Fibroblast of skin of left biceps (primary cell): ENCODE measurements around the gene MAMSTR.
A peak's percentile ranks its signal among the peaks of the same experiment; 100 is the strongest.
"Not testable (repeated sequence)": the region's sequence is repeated elsewhere in the genome, so short reads cannot be mapped to it uniquely, and the experiment has no call there.

Source experiments
- DNase-seq, 2 experiments: peaks; one replicate each; pipeline ENCODE4 v3.0.0-alpha.2; 2013; ENCODE audit warnings: low read depth in 2 of 2

Gene MAMSTR

DNA sequence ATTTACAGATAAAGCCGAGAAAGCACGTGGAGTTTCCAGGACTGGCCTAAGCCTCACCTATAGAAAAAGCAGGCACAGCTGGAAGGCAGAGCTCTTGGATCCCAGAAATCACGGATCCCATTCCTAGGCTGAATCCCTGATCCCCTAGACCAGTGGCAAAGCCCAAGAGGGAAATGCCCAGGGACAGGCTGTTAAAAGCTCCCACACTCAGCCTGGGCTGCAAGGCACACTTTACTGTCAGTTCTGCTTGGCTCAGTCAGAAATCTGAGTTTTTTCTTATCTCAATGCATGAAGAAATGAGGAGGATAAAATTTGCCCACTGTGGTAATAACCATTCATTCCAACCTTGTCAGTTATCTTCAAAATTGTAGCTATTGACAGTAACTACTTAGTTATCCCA is 31.7 kb downstream of the MAMSTR start:
- no peak for DNase-seq

DNA sequence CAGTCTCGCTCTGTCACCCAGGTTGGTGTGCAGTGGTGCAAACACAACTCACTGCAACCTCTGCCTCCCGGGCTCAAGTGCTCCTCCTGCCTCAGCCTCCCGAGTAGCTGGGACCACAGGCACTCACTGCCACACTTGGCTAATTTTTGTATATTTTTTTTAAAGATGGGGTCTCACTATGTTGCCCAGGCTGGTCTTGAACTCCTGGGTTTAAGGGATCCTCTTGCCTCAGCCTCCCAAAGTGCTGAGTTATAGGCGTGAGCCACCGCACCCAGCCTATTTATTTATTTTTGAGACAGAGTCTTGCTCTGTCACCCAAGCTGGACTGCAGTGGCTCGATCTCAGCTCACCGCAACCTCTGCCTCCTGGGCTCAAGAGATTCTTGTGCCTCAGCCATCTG is 32.9 kb downstream of the MAMSTR start:
- DNase-seq, result not testable (repeated sequence)

DNA sequence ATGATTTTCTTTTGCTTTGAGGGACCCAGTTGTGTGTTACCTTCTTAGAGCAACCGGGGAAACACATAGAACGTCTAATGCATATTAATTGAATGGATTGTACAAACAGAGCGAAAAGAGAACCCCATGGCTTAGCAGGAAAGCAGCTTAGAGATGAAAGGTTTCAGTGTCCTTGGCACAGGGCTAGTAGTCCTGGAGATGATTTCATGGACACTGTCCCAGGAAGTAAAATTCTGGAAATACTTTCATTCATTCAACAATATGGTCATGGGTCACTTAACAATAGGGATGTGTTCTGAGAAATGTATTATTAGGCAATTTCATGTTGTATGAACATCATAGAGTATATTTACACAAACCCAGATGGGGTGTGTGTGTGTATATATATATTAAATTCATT is 33.4 kb downstream of the MAMSTR start:
- DNase-seq, result no peak

DNA sequence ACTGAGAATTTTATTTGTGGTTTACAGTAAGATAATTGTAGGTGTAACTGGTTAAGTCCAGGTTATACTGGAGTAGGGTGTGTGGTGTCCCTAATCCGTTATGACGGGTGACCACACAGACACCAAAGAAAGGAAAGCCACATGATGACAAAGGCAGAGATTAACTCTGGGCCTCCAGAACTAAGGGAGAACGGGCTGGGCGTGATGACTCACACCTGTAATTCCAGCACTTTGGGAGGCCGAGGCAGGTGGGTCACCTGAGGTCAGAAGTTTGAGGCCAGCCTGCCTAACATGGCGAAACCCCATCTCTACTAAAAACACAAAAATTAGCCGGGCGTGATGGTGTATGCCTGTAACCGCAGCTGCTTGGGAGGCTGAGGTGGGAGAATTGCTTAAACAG is 33.9 kb downstream of the MAMSTR start:
- no peak for DNase-seq

DNA sequence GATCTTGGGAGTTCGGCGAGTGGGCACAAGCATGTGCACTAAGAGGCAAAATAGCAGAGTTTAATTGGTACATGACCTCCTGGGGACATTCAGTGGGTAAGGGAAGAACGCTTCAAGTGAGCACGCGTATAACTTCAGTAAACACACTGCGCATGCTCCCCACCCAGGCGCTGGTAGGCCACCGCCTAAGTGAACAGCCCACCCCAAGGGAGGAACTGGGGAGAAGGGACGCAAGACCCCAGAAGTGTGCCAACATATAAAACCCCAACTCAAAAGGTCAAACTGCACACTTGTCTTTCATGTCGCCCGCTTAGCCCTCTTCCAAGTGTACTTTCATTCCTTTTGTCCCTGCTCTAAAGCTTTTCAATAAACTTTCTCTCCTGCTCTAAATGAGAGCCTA is 36.2 kb downstream of the MAMSTR start:
- DNase-seq, result no peak

DNA sequence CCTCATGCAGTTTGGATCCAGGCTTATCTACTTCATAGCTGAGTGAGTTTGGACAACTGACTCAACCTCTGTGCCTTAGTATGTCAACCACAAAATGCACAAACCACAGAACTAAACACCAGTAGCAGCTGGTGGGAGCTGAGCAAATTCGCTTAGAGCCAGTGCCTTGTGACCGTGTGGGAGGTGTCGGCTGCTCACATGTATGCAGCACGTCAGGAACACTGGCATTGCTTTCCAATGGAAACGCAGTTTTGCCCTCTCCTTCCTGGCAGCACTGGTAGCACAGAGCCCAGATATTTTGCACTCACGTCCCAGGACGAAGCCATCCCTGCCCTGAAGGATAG is 38.4 kb downstream of the MAMSTR start:
- no peak for DNase-seq

DNA sequence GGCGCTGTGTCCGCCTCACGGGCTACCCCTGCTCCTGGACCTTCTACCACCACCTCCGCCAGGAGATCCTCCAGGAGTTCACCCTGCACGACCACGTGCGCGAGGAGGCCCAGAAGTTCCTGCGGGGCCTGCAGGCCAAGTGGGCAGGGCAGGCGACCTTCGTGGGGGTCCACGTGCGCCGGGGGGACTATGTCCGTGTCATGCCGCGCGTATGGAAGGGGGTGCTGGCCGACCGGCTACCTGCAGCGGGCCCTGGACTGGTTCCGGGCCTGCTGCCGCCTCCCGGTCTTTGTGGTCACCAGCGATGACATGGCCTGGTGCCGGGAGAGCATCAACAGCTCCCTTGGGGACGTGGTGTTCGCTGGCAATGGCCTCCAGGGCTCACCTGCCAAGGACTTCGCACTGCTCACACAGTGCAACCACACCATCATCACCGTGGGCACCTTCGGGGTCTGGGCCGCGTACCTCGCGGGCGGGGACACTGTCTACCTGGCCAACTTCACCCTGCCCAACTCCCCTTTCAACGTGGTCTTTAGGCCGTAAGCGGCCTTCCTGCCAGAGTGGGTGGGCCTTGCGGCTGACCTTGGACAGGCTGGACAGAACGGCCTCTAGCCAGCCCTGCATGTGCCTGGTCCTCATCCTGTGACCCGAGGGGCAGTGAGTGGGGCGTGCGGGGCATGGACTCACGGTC is 38.9 kb downstream of the MAMSTR start:
- no peak for DNase-seq

DNA sequence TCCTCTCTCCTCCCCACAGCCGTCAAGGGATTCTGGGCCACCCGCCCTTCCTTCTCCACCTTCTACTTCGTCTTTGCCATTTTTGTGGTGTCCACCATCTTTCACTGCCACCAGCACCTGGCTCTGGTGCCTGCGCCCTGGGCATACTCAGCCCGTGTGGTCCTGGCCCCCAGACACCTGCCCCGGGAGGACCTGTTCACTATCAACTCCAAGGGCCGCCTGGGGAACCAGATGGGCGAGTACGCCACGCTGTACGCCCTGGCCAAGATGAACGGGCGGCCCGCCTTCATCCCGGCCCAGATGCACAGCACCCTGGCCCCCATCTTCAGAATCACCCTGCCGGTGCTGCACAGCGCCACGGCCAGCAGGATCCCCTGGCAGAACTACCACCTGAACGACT is 39.5 kb downstream of the MAMSTR start:
- DNase-seq, result not testable (repeated sequence)

DNA sequence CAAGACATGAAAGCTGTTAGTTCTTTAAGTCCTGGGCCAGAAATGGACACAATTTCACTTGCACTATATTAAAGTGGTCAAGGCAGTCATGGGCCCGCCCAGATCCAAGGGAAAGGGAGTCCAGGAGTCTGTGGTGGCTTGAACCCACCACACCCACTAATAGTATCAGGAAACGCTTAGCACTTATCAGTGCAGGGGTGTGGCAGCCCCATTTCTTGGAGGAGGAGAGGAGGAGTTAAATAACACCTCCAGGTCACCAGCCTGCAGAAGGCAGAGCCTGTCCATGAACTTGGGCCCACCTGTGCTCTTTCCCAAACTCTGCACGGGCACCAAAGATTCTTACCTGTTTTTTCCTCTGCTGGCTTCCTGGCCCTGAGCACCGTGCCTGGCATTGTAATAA is 41.3 kb downstream of the MAMSTR start:
- no peak for DNase-seq

DNA sequence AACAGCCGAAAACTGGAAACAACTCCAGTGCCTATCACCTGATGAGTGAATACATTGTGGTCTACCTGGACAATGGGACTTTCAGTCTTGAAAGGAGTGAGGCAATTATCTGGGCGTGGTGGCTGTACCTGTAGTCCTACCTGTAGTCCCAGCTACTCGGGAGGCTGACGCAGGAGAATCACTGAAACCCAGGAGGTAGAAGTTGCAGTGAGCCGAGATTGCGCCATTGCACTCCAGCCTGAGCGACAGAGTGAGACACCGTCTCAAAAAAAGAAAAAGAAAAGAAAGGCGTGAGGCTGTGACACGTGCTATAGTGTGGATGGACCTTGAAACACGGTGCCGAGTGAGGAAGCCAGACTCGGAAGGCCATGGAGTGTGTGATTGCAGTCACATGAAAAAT is 42.6 kb downstream of the MAMSTR start:
- no peak for DNase-seq

DNA sequence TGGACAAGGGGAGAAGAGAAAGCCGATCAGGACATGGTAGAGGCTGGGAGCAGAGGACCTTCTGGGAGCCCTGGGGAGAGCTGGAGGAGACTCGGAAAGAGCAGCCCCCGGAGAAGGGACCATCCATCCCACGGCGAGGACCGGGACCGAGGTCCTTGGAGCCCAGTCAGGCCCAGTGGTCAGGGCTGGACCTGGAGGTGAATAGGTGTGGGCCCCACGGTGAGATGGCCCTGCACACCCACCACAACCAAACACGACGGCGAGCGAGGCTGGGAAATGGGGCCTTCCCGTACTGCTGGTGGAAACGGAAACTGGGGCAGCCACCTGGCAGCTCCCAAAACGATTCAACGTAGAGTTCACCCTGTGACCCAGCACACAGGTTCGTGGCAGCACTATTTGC is 43.0 kb downstream of the MAMSTR start:
- no peak for DNase-seq

DNA sequence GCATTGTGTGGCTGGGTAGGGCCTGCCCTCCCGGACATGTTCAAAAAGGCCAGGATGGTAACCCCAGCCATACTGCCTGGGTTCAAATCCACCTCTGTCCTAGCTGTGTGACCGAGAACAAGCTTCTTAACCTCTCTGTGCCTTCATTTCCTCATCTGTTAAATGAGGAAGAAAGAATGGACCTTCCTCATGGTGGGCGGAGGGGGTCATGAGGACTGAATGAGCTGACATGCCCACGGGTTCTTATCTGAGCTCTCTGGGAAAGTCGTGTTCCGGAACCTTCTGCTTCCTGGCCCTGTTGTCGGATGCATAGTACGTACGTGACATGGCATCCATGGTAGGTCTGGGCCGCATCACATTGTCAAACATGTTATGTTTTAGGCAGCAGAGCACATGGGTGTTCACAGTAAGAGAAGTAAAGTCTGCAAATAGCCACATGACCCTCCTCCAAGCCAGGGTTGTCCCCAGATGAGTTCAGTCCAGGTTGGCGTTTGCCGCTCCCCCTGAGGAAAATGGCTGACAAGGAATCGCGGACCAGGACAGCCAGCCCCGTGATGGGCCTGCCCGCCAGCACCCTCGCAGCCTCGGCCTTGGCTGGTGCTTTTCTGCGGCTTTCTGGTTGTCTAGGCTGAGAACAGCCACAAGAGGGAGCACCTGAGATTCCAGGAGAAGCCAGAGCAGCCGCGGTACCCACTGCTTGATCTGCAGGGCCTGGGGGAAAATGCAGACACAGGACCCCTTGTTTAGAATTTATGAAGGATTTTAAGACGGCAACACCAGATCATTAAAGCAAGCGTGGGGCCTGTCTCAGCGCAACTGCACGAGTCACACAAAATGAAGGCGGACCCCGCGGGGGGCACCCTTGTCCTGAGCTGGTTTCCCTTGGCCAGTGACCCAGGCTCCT is 44.4 kb downstream of the MAMSTR start:
- peak; percentile 41 to 44 for DNase-seq

DNA sequence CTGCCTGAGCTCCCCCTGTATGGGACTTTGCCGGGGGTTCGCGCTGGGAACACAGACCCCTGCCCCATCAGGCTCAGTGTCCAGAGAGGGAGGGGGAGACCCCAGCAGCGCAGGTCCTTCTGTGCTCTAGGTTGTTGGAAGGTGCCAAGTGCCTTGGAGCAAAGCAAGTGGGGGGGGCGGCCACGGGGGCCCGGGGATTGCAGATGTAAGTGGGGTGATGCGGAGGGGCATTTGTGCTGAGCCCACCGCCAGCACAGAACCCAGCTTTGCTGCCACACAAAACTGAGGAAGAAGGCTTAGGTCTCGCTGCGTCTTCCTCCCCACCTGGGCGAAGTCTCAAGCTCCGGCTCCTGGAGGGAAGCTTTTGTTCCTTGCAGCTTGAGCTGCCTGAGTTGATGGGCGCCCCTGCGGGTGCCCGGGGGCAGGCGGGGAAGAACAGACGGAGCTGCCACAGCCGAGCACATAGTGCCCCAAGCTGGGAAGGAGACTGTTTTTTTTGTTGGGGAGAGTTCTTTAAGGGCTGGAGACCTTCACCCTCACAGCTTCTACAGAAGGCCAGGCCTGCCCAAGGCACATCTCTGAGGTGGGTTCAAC is 45.2 kb downstream of the MAMSTR start:
- no peak for DNase-seq

DNA sequence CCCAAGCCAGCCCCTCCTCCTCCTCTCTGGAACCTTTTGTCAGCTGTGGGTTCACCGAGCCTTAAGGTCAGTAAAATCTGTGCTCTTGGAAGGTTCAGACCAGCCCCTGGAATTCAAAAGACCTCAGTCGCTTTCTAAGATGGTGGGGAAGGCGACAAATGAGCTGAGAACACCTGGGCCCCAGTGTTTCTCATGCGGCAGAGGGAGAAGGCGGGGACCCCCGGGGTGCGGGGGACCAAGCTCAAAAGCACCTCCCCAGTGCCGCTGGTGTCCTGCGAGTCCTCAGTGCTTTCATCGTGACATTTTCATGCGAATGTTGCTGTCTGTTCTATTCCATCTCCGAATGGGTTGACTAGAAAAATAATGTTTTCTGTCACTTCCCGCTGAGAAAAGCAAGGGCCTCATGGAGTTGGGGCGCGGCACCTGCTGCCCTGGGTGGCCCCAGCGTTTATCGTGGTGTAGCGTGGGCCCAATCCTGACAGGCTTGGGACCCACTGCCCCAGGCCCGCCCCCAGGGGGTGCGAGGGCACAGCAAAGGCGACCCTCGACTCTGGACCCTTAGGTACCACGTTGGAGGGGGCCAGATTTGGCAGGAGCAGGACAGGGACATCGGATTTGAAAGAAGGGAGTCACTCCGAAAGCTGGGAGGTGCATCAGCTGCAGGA is 46.0 kb downstream of the MAMSTR start:
- DNase-seq, result no peak

DNA sequence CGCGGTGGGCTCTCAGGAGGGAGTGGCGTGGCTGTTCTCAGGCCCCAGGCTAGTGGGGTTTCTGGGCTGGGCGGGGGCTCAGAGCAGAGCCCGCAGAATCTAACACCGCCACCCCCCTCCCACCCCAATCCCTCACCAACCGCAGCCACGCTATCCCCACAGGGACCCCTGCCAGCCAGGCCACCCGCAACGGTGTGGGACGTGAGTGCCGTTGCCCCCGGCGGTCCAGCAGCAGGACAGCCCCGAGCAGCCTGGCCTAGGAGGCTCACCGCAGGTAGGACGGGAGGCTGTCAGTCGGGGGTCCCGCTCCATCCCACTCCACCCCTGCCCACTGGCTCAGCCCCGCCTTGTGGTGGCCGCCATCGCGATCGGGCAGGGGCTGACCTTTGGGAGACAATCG is 46.5 kb downstream of the MAMSTR start, which contains the start of gene NTN5:
NTN5 (minus strand) TSS at position 24 of the 400 bp plus-strand sequence. CDS start 2,031 bp downstream, outside the sequence.
- DNase-seq, result no peak

DNA sequence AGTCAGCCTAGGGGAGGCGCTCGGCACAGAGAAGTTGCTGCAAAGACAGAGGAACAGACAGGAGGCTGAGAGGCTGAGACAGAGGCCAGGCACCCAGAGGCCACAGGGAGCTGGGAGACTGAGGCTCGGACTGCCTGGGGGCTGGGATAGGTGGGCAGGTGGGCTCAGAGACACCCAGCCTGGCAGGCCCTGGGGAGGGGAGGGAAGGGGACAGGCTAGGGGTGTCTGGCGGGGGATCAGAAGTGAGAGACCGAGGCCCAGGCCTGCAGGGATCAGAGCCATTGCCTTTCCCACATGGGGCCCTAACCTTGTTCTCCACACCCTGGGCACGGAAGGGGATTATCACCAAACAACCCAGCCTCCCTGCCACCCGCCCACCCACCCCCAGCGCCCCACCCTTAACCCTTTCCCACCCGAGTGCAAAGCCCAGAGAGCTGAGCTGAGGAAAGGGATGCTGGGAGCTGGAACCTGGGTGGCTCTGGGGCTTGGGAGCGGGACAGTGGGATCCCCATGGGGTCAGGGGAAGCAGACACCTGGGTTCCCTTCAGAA is 48.0 kb downstream of the MAMSTR start:
- DNase-seq, result no peak

DNA sequence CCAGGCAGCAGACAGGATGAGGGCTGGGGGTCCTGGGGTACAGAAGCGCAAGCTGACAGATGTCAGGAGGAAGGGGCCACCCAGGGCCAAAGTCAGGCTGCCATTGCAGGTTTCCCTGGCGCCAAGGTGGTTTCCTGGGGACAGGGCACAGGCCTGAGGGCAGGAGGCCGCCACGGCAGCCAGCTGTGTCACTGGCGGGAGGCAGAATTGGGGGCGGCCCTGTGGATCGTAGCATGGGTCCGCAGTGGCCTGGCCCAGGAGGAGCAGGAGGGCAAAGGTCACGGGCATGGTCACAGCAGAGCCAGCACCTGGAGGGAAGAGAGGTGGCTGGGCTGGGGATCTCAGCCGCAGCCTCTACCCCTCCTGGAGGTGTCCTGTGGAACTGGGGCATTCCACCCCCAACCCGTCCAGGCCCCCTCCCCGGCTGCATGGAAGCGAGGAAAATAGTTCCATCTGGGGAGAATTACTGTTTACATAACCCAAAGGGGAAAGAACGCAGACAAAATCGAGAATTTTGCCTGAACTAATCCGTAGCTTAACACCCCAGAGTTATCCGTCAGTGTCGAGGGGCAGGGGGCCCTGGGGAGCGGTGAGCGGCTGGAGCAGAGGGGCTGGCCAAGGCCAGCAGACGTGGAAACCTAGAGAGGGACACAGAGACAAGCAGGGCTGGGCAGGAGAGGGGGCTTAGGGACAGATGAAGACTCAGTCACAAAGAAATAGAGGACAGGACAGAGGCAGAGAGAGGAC is 48.7 kb downstream of the MAMSTR start:
- DNase-seq, result no peak

DNA sequence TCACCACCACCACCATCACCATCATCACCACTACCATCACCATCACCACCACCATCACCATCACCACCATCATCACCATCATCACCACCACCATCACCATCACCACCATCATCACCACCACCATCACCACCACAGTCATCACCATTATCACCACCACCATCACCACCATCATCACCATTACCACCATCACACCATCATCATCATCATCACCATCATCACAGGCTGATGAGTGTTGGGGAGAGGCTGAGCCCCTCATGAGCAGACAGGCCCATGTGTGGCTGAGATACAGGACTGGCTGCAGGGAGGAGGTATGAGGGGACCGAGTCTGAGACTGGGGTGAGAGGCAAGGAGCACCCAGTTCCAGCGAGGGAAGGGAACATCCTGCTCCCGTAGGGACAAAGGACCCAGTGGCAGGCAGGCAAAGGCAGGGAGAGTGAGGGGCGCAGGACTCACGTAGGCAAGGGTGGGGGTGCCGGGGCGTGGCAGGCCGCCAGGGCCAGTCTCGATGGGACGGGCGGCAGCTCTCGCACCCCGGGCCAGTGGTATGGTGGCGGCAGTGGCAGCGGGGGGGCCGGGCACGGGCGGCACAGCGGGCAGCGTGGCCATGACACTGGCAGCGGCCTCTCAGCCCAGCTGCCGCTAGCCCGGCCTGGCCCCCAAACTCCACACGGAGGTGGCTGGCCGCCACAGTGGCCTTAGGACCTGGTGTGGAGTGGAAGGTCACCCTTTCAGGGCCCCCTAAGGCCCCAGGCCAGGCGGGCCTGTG is 49.4 kb downstream of the MAMSTR start:
- no peak for DNase-seq

DNA sequence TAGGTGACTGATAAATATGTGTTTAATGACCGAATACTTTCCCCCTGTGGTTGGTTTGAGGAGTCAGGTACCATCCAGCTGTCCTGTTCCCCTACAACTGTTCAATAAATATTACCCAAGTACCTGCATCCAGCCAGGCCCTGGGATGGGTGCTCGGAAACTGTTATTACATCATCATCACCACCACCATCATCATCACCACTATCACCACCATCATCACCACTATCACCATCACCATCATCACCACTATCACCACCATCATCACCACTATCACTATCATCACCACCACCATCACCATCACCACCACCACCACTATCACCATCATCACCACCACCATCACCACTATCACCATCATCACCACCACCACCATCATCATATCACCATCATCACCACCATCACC is 50.8 kb downstream of the MAMSTR start:
- no peak for DNase-seq

DNA sequence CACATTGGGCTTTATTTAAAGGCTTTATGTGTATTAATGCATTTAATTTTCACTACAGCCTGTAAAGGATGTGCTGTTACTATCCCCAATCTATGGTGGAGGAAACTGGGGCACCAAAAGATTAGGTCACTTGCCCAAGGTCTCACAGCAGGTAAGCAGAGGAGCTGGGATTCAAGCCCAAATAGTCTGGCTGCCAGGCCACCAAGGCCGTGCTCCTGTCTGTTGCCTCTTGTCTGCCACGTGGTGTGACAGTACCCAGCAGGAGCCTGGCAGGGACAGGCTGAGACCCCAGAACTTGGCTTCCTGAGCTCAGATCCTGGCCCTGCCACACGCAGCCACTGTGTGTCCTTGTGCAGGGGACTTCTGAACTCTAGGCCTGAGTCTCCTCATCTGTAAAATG is 51.2 kb downstream of the MAMSTR start:
- DNase-seq, result no peak

DNA sequence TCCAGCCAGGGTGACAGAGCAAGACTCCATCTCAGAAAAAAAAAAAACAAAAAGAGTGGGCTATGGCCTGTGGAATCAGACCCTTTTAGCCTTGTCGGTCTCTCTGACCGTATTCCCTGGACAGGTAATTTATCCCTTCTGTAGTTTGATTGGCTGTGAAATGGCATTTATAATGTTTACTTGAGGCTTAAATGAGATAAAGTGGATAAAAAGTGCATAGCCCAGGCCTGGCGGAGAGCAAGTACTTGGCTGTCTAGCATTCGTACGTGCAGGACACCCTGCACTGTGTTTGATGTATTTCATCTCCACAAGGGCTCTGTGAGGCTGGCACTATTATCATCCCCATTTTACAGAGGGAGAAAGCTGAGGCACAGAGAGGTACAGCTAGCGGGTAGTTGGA is 53.7 kb downstream of the MAMSTR start:
- DNase-seq, result no peak
